HL-60 (cell line): ENCODE results near the gene TBC1D26.

Experiments used
- DNase-seq, 2 experiments: peaks; one replicate each; pipeline ENCODE4 v3.0.0-alpha.2; 2010 to 2020; ENCODE audit warnings: low read depth in 1 of 2, low spot score in 1 of 2
- H3K27ac ChIP-seq: fragments of 250-450 bp; sonication (Bioruptor Pico); replicated peaks from 2 replicates; pipeline ENCODE4 v1.5.1; 2020; ENCODE audit warnings: mild to moderate bottlenecking, moderate library complexity
- H3K27me3 ChIP-seq: fragments of 250-450 bp; sonication (Bioruptor Pico); 2 replicates; pipeline ENCODE4 v1.5.1; 2021; ENCODE audit warnings: mild to moderate bottlenecking, moderate library complexity; ENCODE audit not compliant: insufficient read depth, poor library complexity, severe bottlenecking
- H3K4me3 ChIP-seq: replicated peaks from 2 replicates; pipeline ENCODE4 v1.5.1; 2011; ENCODE audit warnings: mild to moderate bottlenecking, control low read depth, low read length; ENCODE audit not compliant: insufficient read depth
- GABPA ChIP-seq: IDR thresholded peaks from 2 replicates; pipeline ENCODE4 v1.6.1; 2012; ENCODE audit warnings: low read depth
- POLR2AphosphoS5 ChIP-seq: IDR thresholded peaks from 2 replicates; pipeline ENCODE4 v1.6.1; 2012; ENCODE audit warnings: low read depth
- SPI1 ChIP-seq: IDR thresholded peaks from 2 replicates; pipeline ENCODE4 v1.6.1; 2012; ENCODE audit warnings: low read depth, mild to moderate bottlenecking, borderline replicate concordance
- TF ChIP-seq, protein P1 (sequence below): IDR thresholded peaks from 2 replicates; pipeline ENCODE4 v1.6.1; 2012; ENCODE audit warnings: low read depth; ENCODE audit not compliant: insufficient replicate concordance
- TF ChIP-seq, protein P2 (sequence below): IDR thresholded peaks from one replicate; pipeline ENCODE4 v1.5.1; 2011; ENCODE audit warnings: low read length, control low read depth, inconsistent platforms; ENCODE audit not compliant: insufficient read depth

Gene TBC1D26

GRCh38 chr17:15779119-15779518, 47.0 kb downstream of the TBC1D26 start:
- no peak overlapping the region for H3K27ac ChIP-seq
- no peaks in the 10 kb centered on the region for H3K27me3 ChIP-seq
- TF ChIP-seq POLR2AphosphoS5 = no peak
- no peak for TF ChIP-seq SPI1
- TF ChIP-seq GABPA = no peak
- TF ChIP-seq, protein P1, sequence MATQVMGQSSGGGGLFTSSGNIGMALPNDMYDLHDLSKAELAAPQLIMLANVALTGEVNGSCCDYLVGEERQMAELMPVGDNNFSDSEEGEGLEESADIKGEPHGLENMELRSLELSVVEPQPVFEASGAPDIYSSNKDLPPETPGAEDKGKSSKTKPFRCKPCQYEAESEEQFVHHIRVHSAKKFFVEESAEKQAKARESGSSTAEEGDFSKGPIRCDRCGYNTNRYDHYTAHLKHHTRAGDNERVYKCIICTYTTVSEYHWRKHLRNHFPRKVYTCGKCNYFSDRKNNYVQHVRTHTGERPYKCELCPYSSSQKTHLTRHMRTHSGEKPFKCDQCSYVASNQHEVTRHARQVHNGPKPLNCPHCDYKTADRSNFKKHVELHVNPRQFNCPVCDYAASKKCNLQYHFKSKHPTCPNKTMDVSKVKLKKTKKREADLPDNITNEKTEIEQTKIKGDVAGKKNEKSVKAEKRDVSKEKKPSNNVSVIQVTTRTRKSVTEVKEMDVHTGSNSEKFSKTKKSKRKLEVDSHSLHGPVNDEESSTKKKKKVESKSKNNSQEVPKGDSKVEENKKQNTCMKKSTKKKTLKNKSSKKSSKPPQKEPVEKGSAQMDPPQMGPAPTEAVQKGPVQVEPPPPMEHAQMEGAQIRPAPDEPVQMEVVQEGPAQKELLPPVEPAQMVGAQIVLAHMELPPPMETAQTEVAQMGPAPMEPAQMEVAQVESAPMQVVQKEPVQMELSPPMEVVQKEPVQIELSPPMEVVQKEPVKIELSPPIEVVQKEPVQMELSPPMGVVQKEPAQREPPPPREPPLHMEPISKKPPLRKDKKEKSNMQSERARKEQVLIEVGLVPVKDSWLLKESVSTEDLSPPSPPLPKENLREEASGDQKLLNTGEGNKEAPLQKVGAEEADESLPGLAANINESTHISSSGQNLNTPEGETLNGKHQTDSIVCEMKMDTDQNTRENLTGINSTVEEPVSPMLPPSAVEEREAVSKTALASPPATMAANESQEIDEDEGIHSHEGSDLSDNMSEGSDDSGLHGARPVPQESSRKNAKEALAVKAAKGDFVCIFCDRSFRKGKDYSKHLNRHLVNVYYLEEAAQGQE = no peak
- TF ChIP-seq, protein P2, sequence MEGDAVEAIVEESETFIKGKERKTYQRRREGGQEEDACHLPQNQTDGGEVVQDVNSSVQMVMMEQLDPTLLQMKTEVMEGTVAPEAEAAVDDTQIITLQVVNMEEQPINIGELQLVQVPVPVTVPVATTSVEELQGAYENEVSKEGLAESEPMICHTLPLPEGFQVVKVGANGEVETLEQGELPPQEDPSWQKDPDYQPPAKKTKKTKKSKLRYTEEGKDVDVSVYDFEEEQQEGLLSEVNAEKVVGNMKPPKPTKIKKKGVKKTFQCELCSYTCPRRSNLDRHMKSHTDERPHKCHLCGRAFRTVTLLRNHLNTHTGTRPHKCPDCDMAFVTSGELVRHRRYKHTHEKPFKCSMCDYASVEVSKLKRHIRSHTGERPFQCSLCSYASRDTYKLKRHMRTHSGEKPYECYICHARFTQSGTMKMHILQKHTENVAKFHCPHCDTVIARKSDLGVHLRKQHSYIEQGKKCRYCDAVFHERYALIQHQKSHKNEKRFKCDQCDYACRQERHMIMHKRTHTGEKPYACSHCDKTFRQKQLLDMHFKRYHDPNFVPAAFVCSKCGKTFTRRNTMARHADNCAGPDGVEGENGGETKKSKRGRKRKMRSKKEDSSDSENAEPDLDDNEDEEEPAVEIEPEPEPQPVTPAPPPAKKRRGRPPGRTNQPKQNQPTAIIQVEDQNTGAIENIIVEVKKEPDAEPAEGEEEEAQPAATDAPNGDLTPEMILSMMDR = no peak
- DNase-seq = no peak
- no peak overlapping the region for H3K4me3 ChIP-seq

GRCh38 chr17:15780188-15780587, 48.1 kb downstream of the TBC1D26 start:
- Histone ChIP-seq H3K4me3 (no peak overlapping the region), H3K27me3 (no peaks in the 10 kb centered on the region), H3K27ac (no peak overlapping the region)
- DNase-seq = no peak
- TF ChIP-seq, protein P1 = no peak
- TF ChIP-seq, protein P2 = no peak
- TF ChIP-seq SPI1 = no peak
- TF ChIP-seq GABPA = no peak
- no peak for TF ChIP-seq POLR2AphosphoS5

GRCh38 chr17:15782866-15783265, 50.8 kb downstream of the TBC1D26 start:
- Histone ChIP-seq H3K27ac (no peak overlapping the region), H3K27me3 (no peaks in the 10 kb centered on the region), H3K4me3 (no peak overlapping the region)
- no peak for DNase-seq
- TF ChIP-seq, protein P2 = no peak
- TF ChIP-seq, protein P1 = no peak
- TF ChIP-seq SPI1 = no peak
- TF ChIP-seq GABPA = no peak
- no peak for TF ChIP-seq POLR2AphosphoS5
